B cell (primary cell): Measurements from ENCODE around the gene UBR4. TPM values are rescaled to one million over a fixed set of nuclear protein-coding genes. Genes with fewer than 3 reads are reported as not detected.

Experiments
- ATAC-seq: fragments of 200-7000 bp; cut with Tn5 transposase; one replicate; pipeline ENCODE4 v1.10.0; 2021; ENCODE audit warnings: low read depth, mild to moderate bottlenecking, moderate number of reproducible peaks, moderate library complexity
- CTCF ChIA-PET: fragments of 350-600 bp; sonication (Branson Sonifier 250); formaldehyde crosslinking; loops from one replicate; lab custom pipeline; 2021; ENCODE audit warnings: antibody characterized with exemption, inconsistent platforms; lab: Charles Lee
- POLR2A ChIA-PET: fragments of 350-600 bp; sonication (Branson Sonifier 250); formaldehyde crosslinking; loops from one replicate; lab custom pipeline; 2021; ENCODE audit warnings: antibody characterized with exemption; lab: Charles Lee
- DNase-seq: peaks from one replicate; pipeline ENCODE4 v3.0.0; 2013
- H2AFZ ChIP-seq: 2 replicates; pipeline ENCODE4 v1.6.1; 2012; ENCODE audit warnings: mild to moderate bottlenecking, low read depth, low read length; ENCODE audit not compliant: insufficient read depth, poor library complexity, severe bottlenecking
- H3K27ac ChIP-seq, 2 donors: 1 replicate in 1 of 2; 2 replicates in 1 of 2; pipeline ENCODE4 v1.5.1; 2012 to 2013; ENCODE audit warnings: low read length in 2 of 2, mild to moderate bottlenecking in 2 of 2, moderate library complexity in 1 of 2
- H3K27me3 ChIP-seq, 4 experiments: fragments of 200-600 bp in 1 of 4; sonication (generic) in 1 of 4; replicated peaks in 1 of 4; 1 replicate in 2 of 4; 2 replicates in 2 of 4; pipeline versions ENCODE4 v1.6.1 to v1.7.0; 2013 to 2016; ENCODE audit warnings: low read length in 3 of 4, mild to moderate bottlenecking in 2 of 4, mixed read lengths in 1 of 4, moderate library complexity in 1 of 4; ENCODE audit not compliant: insufficient read depth in 4 of 4, control insufficient read depth in 3 of 4; ENCODE audit errors: control extremely low read depth in 1 of 4
- H3K36me3 ChIP-seq, 2 experiments: replicated peaks in 1 of 2; 1 replicate in 1 of 2; 2 replicates in 1 of 2; pipeline versions ENCODE4 v1.6.1 to v1.7.1; 2013; ENCODE audit warnings: low read length in 1 of 2; ENCODE audit not compliant: insufficient read depth in 2 of 2, control insufficient read depth in 1 of 2; ENCODE audit errors: control extremely low read depth in 1 of 2, extremely low read depth in 1 of 2
- H3K4me1 ChIP-seq, 2 donors: fragments of 200-600 bp in 1 of 2; sonication (generic) in 1 of 2; 1 replicate in 1 of 2; 2 replicates in 1 of 2; pipeline versions ENCODE4 v1.5.1 to v1.6.1; 2013 to 2017; ENCODE audit warnings: low read length in 2 of 2; ENCODE audit not compliant: control insufficient read depth in 2 of 2, insufficient read depth in 2 of 2
- H3K4me2 ChIP-seq: replicated peaks from 2 replicates; pipeline ENCODE3; 2012; ENCODE audit warnings: mild to moderate bottlenecking, low read depth, low read length; ENCODE audit not compliant: poor library complexity, severe bottlenecking
- H3K4me3 ChIP-seq, 5 experiments: fragments of 200-600 bp in 1 of 5; sonication (generic) in 1 of 5; 1 replicate in 3 of 5; 2 replicates in 2 of 5; pipeline versions ENCODE4 v1.5.1 to v1.7.0; 2011 to 2016; ENCODE audit warnings: low read length in 4 of 5, mild to moderate bottlenecking in 4 of 5, low read depth in 2 of 5, control low read depth in 1 of 5, moderate library complexity in 1 of 5; ENCODE audit not compliant: insufficient read depth in 1 of 5; ENCODE audit errors: control extremely low read depth in 1 of 5, extremely low read depth in 1 of 5
- H3K79me2 ChIP-seq: fragments of 200-600 bp; sonication (generic); one replicate; pipeline ENCODE4 v1.6.0; 2016; ENCODE audit warnings: low read length; ENCODE audit not compliant: control insufficient read depth, insufficient read depth
- H3K9ac ChIP-seq: fragments of 200-600 bp; sonication (generic); 2 replicates; pipeline ENCODE4 v1.6.1; 2017; ENCODE audit warnings: mild to moderate bottlenecking, low read length, moderate library complexity
- H3K9me3 ChIP-seq, 3 donors: one replicate each; pipeline versions ENCODE4 v1.6.1 to v1.7.1; 2013; ENCODE audit warnings: low read length in 2 of 3; ENCODE audit not compliant: control insufficient read depth in 2 of 3, insufficient read depth in 1 of 3; ENCODE audit errors: control extremely low read depth in 1 of 3
- H4K20me1 ChIP-seq: 2 replicates; pipeline ENCODE4 v1.6.0; 2012; ENCODE audit warnings: mild to moderate bottlenecking, low read length; ENCODE audit not compliant: insufficient read depth, control insufficient read depth, poor library complexity, severe bottlenecking
- H3K27ac Mint-ChIP-seq: one replicate; pipeline ENCODE4 v1.8.0; 2021; ENCODE audit warnings: mixed read lengths
- H3K27me3 Mint-ChIP-seq: one replicate; pipeline ENCODE4 v1.8.0; 2021; ENCODE audit warnings: mixed read lengths
- H3K4me1 Mint-ChIP-seq: one replicate; pipeline ENCODE4 v1.8.0; 2021; ENCODE audit warnings: mixed read lengths
- H3K4me3 Mint-ChIP-seq: one replicate; pipeline ENCODE4 v1.8.0; 2021; ENCODE audit warnings: mixed read lengths
- H3K9me3 Mint-ChIP-seq: one replicate; pipeline ENCODE4 v1.8.0; 2022; ENCODE audit warnings: mixed read lengths; ENCODE audit not compliant: insufficient read depth
- EZH2 ChIP-seq: IDR thresholded peaks from 2 replicates; pipeline ENCODE4 v1.6.1; 2012; ENCODE audit warnings: borderline replicate concordance, low read depth, mild to moderate bottlenecking, moderate library complexity, low read length; ENCODE audit not compliant: insufficient read depth, poor library complexity, severe bottlenecking
- WGBS: methylation state at CpG from one replicate; pipeline ENCODE4 v1.1.5; 2013; ENCODE audit warnings: missing lambda C conversion rate; ENCODE audit not compliant: insufficient coverage; 5-methylcytosine and 5-hydroxymethylcytosine counted together
- intact Hi-C: fragments of 100-400 bp; cut with micrococcal nuclease; formaldehyde crosslinking; loops from one replicate; pipeline ENCODE4 v1.10.0; 2022
- polyA plus RNA-seq: library from polyadenylated mRNA; depleted of rRNA; stranded (reverse); fragments of >200 nt; gene quantifications from 2 replicates; pipeline ENCODE4 v1.2.3, GENCODE V29; 2012
- total RNA-seq, 2 donors: library from RNA; stranded (reverse); fragments of 120-200 nt in 1 of 2; gene quantifications; 1 replicate in 1 of 2; 2 replicates in 1 of 2; pipeline versions ENCODE4 v1.2.3 to v1.2.4, GENCODE V29; 2013 to 2022
- TF ChIP-seq, protein P1 (sequence below): fragments of 200-600 bp; IDR thresholded peaks from one replicate; pipeline ENCODE4 v1.8.0; 2022; ENCODE audit warnings: antibody characterized with exemption, mild to moderate bottlenecking

The UBR4 gene
- total and polyA plus RNA-seq, 2 donors (not counting 1 experiment from before 2014, with no cell fraction given) = 90.0 to 190 TPM

DNA sequence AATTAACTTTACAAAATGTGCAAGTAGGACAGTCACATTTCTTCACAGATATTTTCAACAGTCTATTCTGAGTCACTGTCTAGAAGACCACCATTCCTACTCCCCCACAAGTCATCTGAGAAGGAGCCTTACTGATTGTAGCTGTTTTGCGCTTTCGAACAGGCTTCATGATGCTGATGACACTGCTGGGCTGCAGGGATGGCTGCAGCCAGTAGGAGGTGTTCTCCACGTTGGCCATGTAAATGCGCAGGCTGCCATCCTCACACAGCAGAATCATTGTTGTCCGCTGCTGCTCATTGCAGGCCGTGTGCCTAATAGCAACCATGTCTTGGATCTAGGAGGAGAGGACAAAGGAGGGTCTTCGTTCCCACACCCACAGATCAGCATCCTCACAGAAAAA lies 56.9 kb downstream of the UBR4 start:
- DNase-seq (no peak), ATAC-seq (no peak)
- no peak overlapping the region for H2AFZ ChIP-seq
- H3K9me3 ChIP-seq = no peaks in the 10 kb centered on the region
- no peaks in the 10 kb centered on the region for H3K4me1 ChIP-seq
- Mint-ChIP-seq H3K27me3 (no peaks in the 10 kb centered on the region), H3K4me1 (no peaks in the 10 kb centered on the region), H3K4me3 (no peak overlapping the region), H3K9me3 (no peaks in the 10 kb centered on the region), H3K27ac (no peak overlapping the region)
- H3K9ac ChIP-seq = no peak overlapping the region
- intact Hi-C loops = no loop called here
- TF ChIP-seq EZH2 = no peak
- TF ChIP-seq, protein P1, sequence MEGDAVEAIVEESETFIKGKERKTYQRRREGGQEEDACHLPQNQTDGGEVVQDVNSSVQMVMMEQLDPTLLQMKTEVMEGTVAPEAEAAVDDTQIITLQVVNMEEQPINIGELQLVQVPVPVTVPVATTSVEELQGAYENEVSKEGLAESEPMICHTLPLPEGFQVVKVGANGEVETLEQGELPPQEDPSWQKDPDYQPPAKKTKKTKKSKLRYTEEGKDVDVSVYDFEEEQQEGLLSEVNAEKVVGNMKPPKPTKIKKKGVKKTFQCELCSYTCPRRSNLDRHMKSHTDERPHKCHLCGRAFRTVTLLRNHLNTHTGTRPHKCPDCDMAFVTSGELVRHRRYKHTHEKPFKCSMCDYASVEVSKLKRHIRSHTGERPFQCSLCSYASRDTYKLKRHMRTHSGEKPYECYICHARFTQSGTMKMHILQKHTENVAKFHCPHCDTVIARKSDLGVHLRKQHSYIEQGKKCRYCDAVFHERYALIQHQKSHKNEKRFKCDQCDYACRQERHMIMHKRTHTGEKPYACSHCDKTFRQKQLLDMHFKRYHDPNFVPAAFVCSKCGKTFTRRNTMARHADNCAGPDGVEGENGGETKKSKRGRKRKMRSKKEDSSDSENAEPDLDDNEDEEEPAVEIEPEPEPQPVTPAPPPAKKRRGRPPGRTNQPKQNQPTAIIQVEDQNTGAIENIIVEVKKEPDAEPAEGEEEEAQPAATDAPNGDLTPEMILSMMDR = no peak
- 94% methylated on average over 3 of the region's 7 CpGs for WGBS
- ChIA-PET CTCF (interaction anchor here (1.2 kb wide), 1 partner anchor 87 kb away, joined by 3 read pairs; no protein-coding TSS in a partner anchor), POLR2A (no interaction called here)
- peaks cover 21 to 100% of the 10 kb centered on the region in 2 experiments for H3K36me3 ChIP-seq
- no peak overlapping the region for H3K4me3 ChIP-seq
- H3K79me2 ChIP-seq = no peaks in the 10 kb centered on the region
- no peaks in the 10 kb centered on the region for H3K27me3 ChIP-seq
- no peaks in the 10 kb centered on the region for H4K20me1 ChIP-seq
- H3K4me2 ChIP-seq = no peak overlapping the region
- H3K27ac ChIP-seq = no peak overlapping the region

DNA sequence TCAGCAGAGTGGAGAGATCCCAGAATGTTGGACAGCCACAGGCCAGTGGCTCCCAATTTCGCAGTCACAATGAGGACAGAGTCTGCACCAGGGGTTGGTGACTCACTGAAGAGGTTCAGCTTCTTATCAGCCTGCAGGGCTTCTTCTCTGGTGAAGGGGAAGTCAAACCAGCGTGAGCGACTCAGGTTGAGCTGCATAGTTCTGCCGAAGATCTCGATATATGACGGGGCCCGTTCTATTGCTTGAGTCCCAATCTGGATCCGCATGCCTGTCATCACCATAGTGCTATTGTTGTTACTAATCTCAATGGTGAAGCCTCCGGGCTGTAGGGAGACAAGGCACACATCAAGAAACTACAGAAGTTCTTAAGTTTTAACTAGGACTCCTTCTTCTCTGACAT lies 58.5 kb downstream of the UBR4 start:
- intact Hi-C loops = no loop called here
- CTCF ChIA-PET = no interaction called here

More for the DNA sequence above, 58.5 kb downstream of the UBR4 start:
- Histone ChIP-seq H3K4me1 (no peaks in the 10 kb centered on the region), H2AFZ (no peak overlapping the region), H3K9me3 (no peaks in the 10 kb centered on the region), H3K27me3 (no peaks in the 10 kb centered on the region), H3K4me2 (no peak overlapping the region), H4K20me1 (no peaks in the 10 kb centered on the region), H3K79me2 (no peaks in the 10 kb centered on the region), H3K4me3 (no peak overlapping the region), H3K9ac (no peak overlapping the region), H3K36me3 (peaks cover 25 to 100% of the 10 kb centered on the region in 2 experiments), H3K27ac (no peak overlapping the region)
- DNase-seq (no peak), ATAC-seq (no peak)
- H3K4me3 Mint-ChIP-seq = no peak overlapping the region
- POLR2A ChIA-PET = no interaction called here
- WGBS = 100% methylated on average over 7 of the region's 9 CpGs
- no peaks in the 10 kb centered on the region for H3K27me3 Mint-ChIP-seq
- no peaks in the 10 kb centered on the region for H3K4me1 Mint-ChIP-seq
- H3K27ac Mint-ChIP-seq = no peak overlapping the region
- TF ChIP-seq, protein P1 = no peak
- no peak for TF ChIP-seq EZH2
- H3K9me3 Mint-ChIP-seq = no peaks in the 10 kb centered on the region
